CD4-positive, alpha-beta T cell (primary cell): ENCODE measurements around the gene FUT1. TPM values are rescaled to one million over a fixed set of nuclear protein-coding genes. Genes with fewer than 3 reads are reported as not detected.
A peak's percentile ranks its signal among the peaks of the same experiment; 100 is the strongest.

Experiments
- ATAC-seq: fragments of 200-7000 bp; cut with Tn5 transposase; one replicate; pipeline ENCODE4 v1.10.0; 2022; ENCODE audit warnings: mild to moderate bottlenecking; ENCODE audit not compliant: poor library complexity
- CTCF ChIA-PET: fragments of 350-600 bp; sonication (Branson Sonifier 250); formaldehyde crosslinking; loops from one replicate; lab custom pipeline; 2021; ENCODE audit warnings: antibody characterized with exemption, inconsistent platforms; lab: Charles Lee
- POLR2A ChIA-PET: fragments of 350-600 bp; sonication (Branson Sonifier 250); formaldehyde crosslinking; loops from one replicate; lab custom pipeline; 2021; ENCODE audit warnings: antibody characterized with exemption, inconsistent platforms; lab: Charles Lee
- DNase-seq, 14 experiments: peaks; one replicate each; pipeline ENCODE4 v3.0.0-alpha.2; 2013 to 2020; ENCODE audit warnings: mixed read lengths in 2 of 14
- H3K27ac ChIP-seq, 2 donors: one replicate each; pipeline versions ENCODE4 v1.5.1 to v1.7.0; 2013; ENCODE audit warnings: low read length in 2 of 2, low read depth in 1 of 2, mild to moderate bottlenecking in 1 of 2
- H3K27me3 ChIP-seq, 2 experiments: 1 replicate in 1 of 2; 2 replicates in 1 of 2; pipeline versions ENCODE4 v1.6.1 to v1.7.0; 2013; ENCODE audit warnings: low read length in 2 of 2, control low read depth in 1 of 2, mild to moderate bottlenecking in 1 of 2, moderate library complexity in 1 of 2; ENCODE audit not compliant: insufficient read depth in 2 of 2, control insufficient read depth in 1 of 2
- H3K36me3 ChIP-seq: one replicate; pipeline ENCODE4 v1.6.1; 2013; ENCODE audit warnings: low read length, control low read depth; ENCODE audit not compliant: insufficient read depth
- H3K4me1 ChIP-seq: one replicate; pipeline ENCODE4 v1.6.1; 2013; ENCODE audit warnings: low read length, control low read depth; ENCODE audit not compliant: insufficient read depth
- H3K4me3 ChIP-seq: one replicate; pipeline ENCODE4 v1.5.1; 2013; ENCODE audit warnings: mild to moderate bottlenecking, low read length, moderate library complexity
- H3K9me3 ChIP-seq, 2 experiments: 1 replicate in 1 of 2; 2 replicates in 1 of 2; pipeline versions ENCODE4 v1.6.1 to v1.7.0; 2013; ENCODE audit warnings: low read length in 2 of 2, mild to moderate bottlenecking in 2 of 2, control low read depth in 1 of 2, moderate library complexity in 1 of 2; ENCODE audit not compliant: control insufficient read depth in 1 of 2, insufficient read depth in 1 of 2
- H3K27ac Mint-ChIP-seq: one replicate; pipeline ENCODE4 v1.8.0; 2020; ENCODE audit warnings: mixed read lengths
- H3K27me3 Mint-ChIP-seq: one replicate; pipeline ENCODE4 v1.8.0; 2021; ENCODE audit warnings: mixed read lengths
- H3K36me3 Mint-ChIP-seq: one replicate; pipeline ENCODE4 v1.8.0; 2021; ENCODE audit warnings: low read depth, mixed read lengths
- H3K4me1 Mint-ChIP-seq: one replicate; pipeline ENCODE4 v1.8.0; 2021; ENCODE audit warnings: low read depth, mixed read lengths
- H3K4me3 Mint-ChIP-seq: one replicate; pipeline ENCODE4 v1.8.0; 2020; ENCODE audit warnings: mild to moderate bottlenecking, mixed read lengths
- H3K9me3 Mint-ChIP-seq: one replicate; pipeline ENCODE4 v1.8.0; 2020; ENCODE audit warnings: mixed read lengths
- intact Hi-C, 2 experiments: fragments of 100-400 bp; cut with DNase I in 1 of 2; cut with micrococcal nuclease in 1 of 2; formaldehyde crosslinking; loops; one replicate each; pipeline versions ENCODE4 v1.15.1 to v1.9.0; 2023 to 2025; cut with DNase I, micrococcal nuclease
- total RNA-seq, 174 experiments: library from RNA in 2 of 174; stranded (reverse) in 2 of 174; gene quantifications; one replicate each; pipeline ENCODE4 v1.2.3 and lab custom pipeline; 2021 to 2026
- TF ChIP-seq, protein P1 (sequence below): fragments of 200-600 bp; IDR thresholded peaks from one replicate; pipeline ENCODE4 v1.8.0; 2022; ENCODE audit warnings: antibody characterized with exemption, mild to moderate bottlenecking

FUT1 gene
- total RNA-seq, 2 experiments from 2014 or later = not detected

DNA sequence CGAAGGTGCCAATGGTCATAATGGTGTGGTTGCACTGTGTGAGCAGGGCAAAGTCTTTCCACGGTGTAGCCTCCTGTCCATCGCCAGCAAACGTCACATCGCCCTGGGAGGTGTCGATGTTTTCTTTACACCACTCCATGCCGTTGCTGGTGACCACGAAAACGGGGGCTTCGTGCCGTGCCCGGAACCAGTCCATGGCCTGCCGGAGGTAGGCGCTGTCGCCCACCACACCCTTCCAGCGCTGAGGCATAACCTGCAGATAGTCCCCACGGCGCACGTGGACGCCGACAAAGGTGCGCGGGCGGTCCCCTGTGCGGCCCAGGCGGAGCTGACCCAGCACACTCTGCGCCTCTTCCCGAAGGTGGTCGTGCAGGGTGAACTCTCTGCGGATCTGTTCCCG lies 2.1 kb downstream of the FUT1 start:
- Histone ChIP-seq H3K27me3 (peaks cover 32 to 34% of the 10 kb centered on the region in 2 experiments), H3K36me3 (no peaks in the 10 kb centered on the region), H3K4me3 (no peak overlapping the region), H3K4me1 (peaks cover 36% of the 10 kb centered on the region), H3K27ac (no peak overlapping the region), H3K9me3 (peaks cover 0 to 10% of the 10 kb centered on the region in 2 experiments)
- CTCF ChIA-PET = no interaction called here
- peaks cover 40% of the 10 kb centered on the region for H3K27me3 Mint-ChIP-seq
- H3K4me3 Mint-ChIP-seq = no peak overlapping the region
- no peaks in the 10 kb centered on the region for H3K9me3 Mint-ChIP-seq
- H3K36me3 Mint-ChIP-seq = no peaks in the 10 kb centered on the region
- H3K27ac Mint-ChIP-seq = no peak overlapping the region
- no peak for DNase-seq
- peaks cover 26% of the 10 kb centered on the region for H3K4me1 Mint-ChIP-seq
- ATAC-seq = no peak
- intact Hi-C loops = no loop called here
- POLR2A ChIA-PET = no interaction called here
- TF ChIP-seq, protein P1, sequence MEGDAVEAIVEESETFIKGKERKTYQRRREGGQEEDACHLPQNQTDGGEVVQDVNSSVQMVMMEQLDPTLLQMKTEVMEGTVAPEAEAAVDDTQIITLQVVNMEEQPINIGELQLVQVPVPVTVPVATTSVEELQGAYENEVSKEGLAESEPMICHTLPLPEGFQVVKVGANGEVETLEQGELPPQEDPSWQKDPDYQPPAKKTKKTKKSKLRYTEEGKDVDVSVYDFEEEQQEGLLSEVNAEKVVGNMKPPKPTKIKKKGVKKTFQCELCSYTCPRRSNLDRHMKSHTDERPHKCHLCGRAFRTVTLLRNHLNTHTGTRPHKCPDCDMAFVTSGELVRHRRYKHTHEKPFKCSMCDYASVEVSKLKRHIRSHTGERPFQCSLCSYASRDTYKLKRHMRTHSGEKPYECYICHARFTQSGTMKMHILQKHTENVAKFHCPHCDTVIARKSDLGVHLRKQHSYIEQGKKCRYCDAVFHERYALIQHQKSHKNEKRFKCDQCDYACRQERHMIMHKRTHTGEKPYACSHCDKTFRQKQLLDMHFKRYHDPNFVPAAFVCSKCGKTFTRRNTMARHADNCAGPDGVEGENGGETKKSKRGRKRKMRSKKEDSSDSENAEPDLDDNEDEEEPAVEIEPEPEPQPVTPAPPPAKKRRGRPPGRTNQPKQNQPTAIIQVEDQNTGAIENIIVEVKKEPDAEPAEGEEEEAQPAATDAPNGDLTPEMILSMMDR = no peak

DNA sequence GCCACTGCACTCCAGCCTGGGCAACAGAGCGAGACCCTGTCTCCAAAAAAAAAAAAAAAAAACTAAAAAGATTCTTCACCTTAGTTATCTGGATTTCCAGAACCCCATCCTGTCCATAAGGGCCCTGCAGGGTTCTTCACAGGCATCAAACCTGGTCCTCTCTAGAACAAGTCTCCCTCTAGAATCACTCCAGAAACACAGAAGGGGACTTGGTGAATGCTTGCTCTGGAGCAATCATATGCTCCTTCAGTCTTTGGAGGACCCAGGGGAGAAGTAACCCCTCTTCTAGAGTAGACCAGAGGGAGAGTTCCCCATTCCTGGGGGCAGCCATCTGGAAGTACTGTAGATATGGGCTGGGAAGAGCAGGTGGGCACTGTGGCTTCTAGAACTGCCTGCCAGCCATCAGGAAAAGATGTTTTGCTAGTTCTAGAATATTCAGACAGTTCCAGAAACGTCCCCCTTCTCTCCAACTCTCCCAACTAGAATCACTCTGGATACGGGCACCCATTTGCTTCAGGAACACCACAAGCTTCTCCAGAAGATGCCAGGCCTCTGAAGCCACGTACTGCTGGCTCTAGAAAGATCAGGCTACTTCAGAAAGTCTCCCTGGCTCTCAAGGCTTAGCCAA lies 2.8 kb downstream of the FUT1 start:
- ChIA-PET POLR2A (no interaction called here), CTCF (no interaction called here)
- Histone ChIP-seq H3K36me3 (no peaks in the 10 kb centered on the region), H3K27ac (no peak overlapping the region), H3K4me3 (no peak overlapping the region), H3K9me3 (peaks cover 0 to 12% of the 10 kb centered on the region in 2 experiments), H3K27me3 (peaks cover 27 to 29% of the 10 kb centered on the region in 2 experiments), H3K4me1 (peaks cover 37% of the 10 kb centered on the region)
- H3K4me1 Mint-ChIP-seq = peaks cover 30% of the 10 kb centered on the region
- TF ChIP-seq, protein P1 = no peak
- H3K9me3 Mint-ChIP-seq = no peaks in the 10 kb centered on the region
- H3K27me3 Mint-ChIP-seq = peaks cover 42% of the 10 kb centered on the region
- no peak overlapping the region for H3K27ac Mint-ChIP-seq
- intact Hi-C loops = loop anchor here in 1 of 2 experiments (5.0 kb wide), 1 partner anchor 243 kb away; the partner anchor contains the start of genes GYS1 and RUVBL2
- H3K36me3 Mint-ChIP-seq = no peaks in the 10 kb centered on the region
- DNase-seq = no peak
- H3K4me3 Mint-ChIP-seq = no peak overlapping the region
- ATAC-seq = no peak

DNA sequence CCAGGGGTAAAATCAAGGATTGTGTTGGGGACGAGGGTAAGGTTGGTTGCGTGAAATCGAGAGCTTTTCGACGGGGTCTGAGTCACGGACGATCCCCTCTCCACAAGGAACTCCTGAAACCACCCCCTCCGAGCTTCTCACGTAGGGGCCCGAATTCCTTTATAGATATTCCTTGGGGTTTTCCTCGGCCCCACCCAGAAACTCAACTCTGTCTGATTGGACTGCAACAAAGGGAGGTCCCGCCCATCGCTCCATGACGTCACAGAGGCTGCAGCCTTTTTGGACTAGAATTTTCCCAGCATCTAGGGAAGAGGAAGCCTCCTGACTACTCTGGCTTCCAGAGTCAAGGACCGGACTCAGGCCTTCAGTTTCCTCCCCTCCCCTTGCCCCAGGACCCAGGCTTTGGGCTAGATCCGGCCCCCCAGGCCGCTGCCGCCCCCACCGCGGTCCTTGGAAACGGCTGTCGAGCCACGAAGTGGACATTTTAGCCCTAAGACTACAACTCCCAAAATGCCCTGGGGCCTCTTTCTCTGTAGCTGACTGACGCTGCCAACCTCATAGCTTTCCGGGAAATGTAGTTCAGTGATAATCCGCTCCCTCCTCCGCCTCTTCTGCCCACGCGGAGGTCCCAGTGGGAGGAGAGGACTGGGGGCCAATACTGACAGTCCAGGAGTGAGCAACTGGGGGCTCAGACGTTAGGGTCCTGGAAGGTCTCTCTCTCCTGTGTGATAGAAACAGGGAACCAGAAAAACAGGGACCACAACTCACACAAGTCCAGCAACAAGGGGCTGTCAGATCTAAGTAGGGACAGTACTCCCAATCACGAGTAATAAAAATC lies 5.5 kb downstream of the FUT1 start, which contains the start of gene IZUMO1:
Gene IZUMO1, minus strand, starts transcription at position 172 of the 838 bp plus-strand sequence. CDS start 1,050 bp downstream, outside the sequence.
- Histone ChIP-seq H3K27me3 (peaks cover 14 to 15% of the 10 kb centered on the region in 2 experiments), H3K9me3 (peaks cover 0 to 7% of the 10 kb centered on the region in 2 experiments), H3K4me1 (peaks cover 17% of the 10 kb centered on the region), H3K4me3 (no peak within 1 kb of the TSS), H3K36me3 (no peaks in the 10 kb centered on the region), H3K27ac (no peak within 1 kb of the TSS)
- CTCF ChIA-PET = interaction anchor here (1.3 kb wide), 1 partner anchor 8 kb away, joined by 6 read pairs; no protein-coding TSS in a partner anchor
- Mint-ChIP-seq H3K36me3 (no peaks in the 10 kb centered on the region), H3K9me3 (no peaks in the 10 kb centered on the region), H3K4me1 (peaks cover 19% of the 10 kb centered on the region), H3K27me3 (peaks cover 21% of the 10 kb centered on the region), H3K27ac (no peak within 1 kb of the TSS), H3K4me3 (peak within 1 kb of the TSS; percentile 15)
- ATAC-seq (peak; percentile 82), DNase-seq (peak in 10 of 14 experiments; percentile 15 to 79 (median 43))
- TF ChIP-seq, protein P1 = no peak
- intact Hi-C loops = loop anchor here in 1 of 2 experiments (5.0 kb wide), 1 partner anchor 245 kb away; the partner anchor contains the start of genes GYS1 and RUVBL2
- POLR2A ChIA-PET = interaction anchor here (0.6 to 1.5 kb wide), 3 partner anchors 8 to 26 kb away, joined by 3 to 5 read pairs (median 3); no protein-coding TSS in a partner anchor
